ENCODE results near the gene NCKAP5.
"Not testable (repeated sequence)": the region's sequence is repeated elsewhere in the genome, so short reads cannot be mapped to it uniquely, and the experiment has no call there.

NCKAP5 gene

GRCh38 chr2:132701810-132702209, 866.5 kb downstream of the NCKAP5 start:
- no peak for DNase-seq (ENCODE audit: low read depth)
- TF ChIP-seq, protein P1, sequence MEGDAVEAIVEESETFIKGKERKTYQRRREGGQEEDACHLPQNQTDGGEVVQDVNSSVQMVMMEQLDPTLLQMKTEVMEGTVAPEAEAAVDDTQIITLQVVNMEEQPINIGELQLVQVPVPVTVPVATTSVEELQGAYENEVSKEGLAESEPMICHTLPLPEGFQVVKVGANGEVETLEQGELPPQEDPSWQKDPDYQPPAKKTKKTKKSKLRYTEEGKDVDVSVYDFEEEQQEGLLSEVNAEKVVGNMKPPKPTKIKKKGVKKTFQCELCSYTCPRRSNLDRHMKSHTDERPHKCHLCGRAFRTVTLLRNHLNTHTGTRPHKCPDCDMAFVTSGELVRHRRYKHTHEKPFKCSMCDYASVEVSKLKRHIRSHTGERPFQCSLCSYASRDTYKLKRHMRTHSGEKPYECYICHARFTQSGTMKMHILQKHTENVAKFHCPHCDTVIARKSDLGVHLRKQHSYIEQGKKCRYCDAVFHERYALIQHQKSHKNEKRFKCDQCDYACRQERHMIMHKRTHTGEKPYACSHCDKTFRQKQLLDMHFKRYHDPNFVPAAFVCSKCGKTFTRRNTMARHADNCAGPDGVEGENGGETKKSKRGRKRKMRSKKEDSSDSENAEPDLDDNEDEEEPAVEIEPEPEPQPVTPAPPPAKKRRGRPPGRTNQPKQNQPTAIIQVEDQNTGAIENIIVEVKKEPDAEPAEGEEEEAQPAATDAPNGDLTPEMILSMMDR (IDR thresholded peaks at IDR 0.05; ENCODE audit: control insufficient read depth, insufficient read depth, low read depth, low read length, missing control alignments): no peak
- no peak overlapping the region for H3K4me3 ChIP-seq (ENCODE audit: control insufficient read depth, low read depth, low read length)

DNA sequence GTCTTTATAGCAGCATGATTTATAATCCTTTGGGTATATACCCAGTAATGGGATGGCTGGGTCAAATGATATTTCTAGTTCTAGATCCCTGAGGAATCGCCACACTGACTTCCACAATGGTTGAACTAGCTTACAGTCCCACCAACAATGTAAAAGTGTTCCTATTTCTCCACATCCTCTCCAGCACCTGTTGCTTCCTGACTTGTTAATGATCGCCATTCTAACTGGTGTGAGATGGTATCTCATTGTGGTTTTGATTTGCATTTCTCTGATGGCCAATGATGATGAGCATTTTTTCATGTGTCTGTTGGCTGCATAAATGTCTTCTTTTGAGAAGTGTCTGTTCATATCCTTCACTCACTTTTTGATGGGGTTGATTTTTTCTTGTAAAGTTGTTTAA, 868.5 kb downstream of the NCKAP5 start:
- not testable (repeated sequence) for DNase-seq (ENCODE audit: low read depth); H3K4me3 ChIP-seq (ENCODE audit: control insufficient read depth, low read depth, low read length)

DNA sequence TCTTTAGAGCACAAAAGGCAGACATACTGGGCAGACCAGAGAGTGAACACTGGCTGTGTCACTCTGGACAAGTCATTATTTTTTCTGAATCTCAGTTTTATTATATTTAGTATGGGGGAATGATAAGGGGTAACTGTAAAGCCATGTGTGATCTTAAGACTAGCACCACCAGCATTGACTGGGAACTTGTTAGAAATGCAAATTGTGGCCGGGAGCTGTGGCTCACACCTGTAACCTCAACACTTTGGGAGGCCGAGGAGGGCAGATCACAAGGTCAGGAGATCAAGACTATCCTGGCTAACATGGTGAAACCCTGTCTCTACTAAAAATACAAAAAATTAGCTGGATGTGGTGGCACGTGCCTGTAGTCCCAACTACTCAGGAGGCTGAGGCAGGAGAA, 869.9 kb downstream of the NCKAP5 start:
- not testable (repeated sequence) for H3K4me3 ChIP-seq (ENCODE audit: control insufficient read depth, low read depth, low read length); DNase-seq (ENCODE audit: low read depth)

DNA sequence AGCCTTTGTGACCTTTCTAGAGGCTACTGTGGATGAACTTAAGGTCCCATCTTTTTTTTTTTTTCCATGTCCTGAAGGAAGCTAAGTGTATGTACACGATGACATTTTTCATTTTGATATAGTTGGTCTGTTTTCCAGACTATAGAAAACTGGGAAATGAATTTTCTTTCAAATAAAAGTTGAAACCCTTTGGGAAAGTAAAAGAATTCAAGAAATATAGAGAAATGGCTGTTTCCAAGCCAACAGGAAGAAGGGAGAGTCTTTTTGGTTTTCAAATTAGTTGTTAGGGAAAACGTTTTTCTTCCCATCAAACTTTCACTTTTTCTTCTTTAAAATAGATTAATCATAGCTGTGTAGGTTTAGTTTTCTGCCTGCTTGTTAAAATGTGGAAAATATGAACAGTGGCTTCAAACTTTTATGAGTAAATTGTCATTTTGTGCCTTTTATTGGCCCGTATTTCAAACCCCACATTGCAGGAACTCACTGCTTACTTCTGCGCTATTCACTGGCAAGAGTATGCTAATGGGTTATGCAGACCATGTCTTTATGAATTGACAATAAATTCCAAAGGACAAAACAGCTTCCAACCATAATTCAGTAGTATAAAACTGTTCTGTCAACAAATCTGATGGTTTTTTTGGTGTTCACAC, 870.6 kb downstream of the NCKAP5 start:
- no peak overlapping the region for H3K4me3 ChIP-seq (ENCODE audit: control insufficient read depth, low read depth, low read length)
- TF ChIP-seq, protein P1 (IDR thresholded peaks at IDR 0.05; ENCODE audit: control insufficient read depth, insufficient read depth, low read depth, low read length, missing control alignments): no peak
- DNase-seq (ENCODE audit: low read depth): no peak

GRCh38 chr2:132692816-132693215, 875.4 kb downstream of the NCKAP5 start:
- no peak overlapping the region for H3K4me3 ChIP-seq (ENCODE audit: control insufficient read depth, low read depth, low read length)
- TF ChIP-seq, protein P1 (IDR thresholded peaks at IDR 0.05; ENCODE audit: control insufficient read depth, insufficient read depth, low read depth, low read length, missing control alignments): no peak
- no peak for DNase-seq (ENCODE audit: low read depth)

DNA sequence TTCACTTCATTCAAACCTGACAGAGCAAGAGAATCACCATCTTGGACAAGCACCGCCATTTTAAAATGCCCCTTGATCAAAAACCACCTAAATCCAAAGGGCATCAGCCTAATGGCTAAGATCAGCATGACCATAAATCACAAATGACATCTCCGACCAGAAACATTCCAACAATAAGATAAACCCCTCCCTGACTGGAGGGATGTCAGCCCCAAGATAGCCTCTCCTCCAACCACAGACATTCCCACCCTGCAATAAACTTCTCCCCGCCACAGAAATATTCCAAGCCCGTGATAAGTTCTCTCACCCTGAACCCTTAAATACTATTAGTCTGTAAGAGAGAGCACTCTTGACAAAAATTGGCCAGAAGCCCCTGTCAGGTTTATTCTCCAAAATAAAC, 876.7 kb downstream of the NCKAP5 start:
- DNase-seq (ENCODE audit: low read depth): no peak
- TF ChIP-seq, protein P1 (IDR thresholded peaks at IDR 0.05; ENCODE audit: control insufficient read depth, insufficient read depth, low read depth, low read length, missing control alignments): no peak
- no peak overlapping the region for H3K4me3 ChIP-seq (ENCODE audit: control insufficient read depth, low read depth, low read length)

DNA sequence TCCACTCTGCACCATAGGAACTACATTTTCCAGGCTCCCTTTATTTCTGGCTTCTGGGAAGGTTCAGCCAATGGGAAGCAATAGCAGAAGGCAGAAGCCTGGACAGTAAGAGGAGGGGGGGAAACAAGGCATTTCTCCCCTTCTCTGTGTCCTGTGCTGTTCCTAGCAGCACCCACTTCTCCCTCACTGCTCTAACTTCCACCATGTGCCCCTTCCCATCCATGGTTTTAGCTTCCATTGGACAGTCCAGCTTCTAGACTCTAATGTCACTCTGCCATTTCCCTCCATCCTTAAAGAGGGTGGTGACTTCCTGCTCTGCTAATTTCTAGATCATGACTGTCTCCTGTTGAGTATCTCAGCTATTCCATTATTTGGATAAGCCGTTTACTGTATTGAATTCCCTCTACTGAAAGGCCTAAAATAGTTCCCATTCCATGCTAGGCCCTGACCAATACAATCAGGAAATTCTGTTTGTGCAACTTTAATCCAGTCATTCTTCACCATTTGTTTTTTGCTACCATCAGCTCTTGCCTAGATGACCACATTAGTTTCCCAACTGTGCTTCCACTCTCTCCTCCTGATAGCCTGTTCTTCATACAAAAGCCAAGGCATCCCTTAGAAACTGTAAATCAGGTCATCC, 877.5 kb downstream of the NCKAP5 start:
- DNase-seq (ENCODE audit: low read depth): no peak
- TF ChIP-seq, protein P1 (IDR thresholded peaks at IDR 0.05; ENCODE audit: control insufficient read depth, insufficient read depth, low read depth, low read length, missing control alignments): no peak
- no peak overlapping the region for H3K4me3 ChIP-seq (ENCODE audit: control insufficient read depth, low read depth, low read length)

GRCh38 chr2:132681766-132682165, 886.5 kb downstream of the NCKAP5 start:
- TF ChIP-seq, protein P1 (IDR thresholded peaks at IDR 0.05; ENCODE audit: control insufficient read depth, insufficient read depth, low read depth, low read length, missing control alignments): no peak
- DNase-seq (ENCODE audit: low read depth): no peak
- H3K4me3 ChIP-seq (ENCODE audit: control insufficient read depth, low read depth, low read length): no peak overlapping the region
